T-helper 1 cell treated with Interleukin-12 subunit alpha and Interleukin-12 subunit beta and Interleukin-4 antibody, amounts not matched to agents 30 μg/mL and 1 μg/mL, for 36 hours (primary cell): ENCODE data around the gene MYO7B.

Source experiments
- H3K27ac Mint-ChIP-seq: one replicate; pipeline ENCODE4 v1.8.0; 2021; ENCODE audit warnings: mild to moderate bottlenecking, mixed read lengths
- H3K27me3 Mint-ChIP-seq: one replicate; pipeline ENCODE4 v1.8.0; 2021; ENCODE audit warnings: low read depth, mixed read lengths
- H3K36me3 Mint-ChIP-seq: one replicate; pipeline ENCODE4 v1.8.0; 2021; ENCODE audit warnings: low read depth, mixed read lengths
- H3K4me1 Mint-ChIP-seq: one replicate; pipeline ENCODE4 v1.8.0; 2021; ENCODE audit warnings: low read depth, mixed read lengths
- H3K4me3 Mint-ChIP-seq: one replicate; pipeline ENCODE4 v1.8.0; 2021; ENCODE audit warnings: mild to moderate bottlenecking, moderate library complexity, mixed read lengths
- H3K9me3 Mint-ChIP-seq: one replicate; pipeline ENCODE4 v1.8.0; 2021; ENCODE audit warnings: mixed read lengths

MYO7B gene

DNA sequence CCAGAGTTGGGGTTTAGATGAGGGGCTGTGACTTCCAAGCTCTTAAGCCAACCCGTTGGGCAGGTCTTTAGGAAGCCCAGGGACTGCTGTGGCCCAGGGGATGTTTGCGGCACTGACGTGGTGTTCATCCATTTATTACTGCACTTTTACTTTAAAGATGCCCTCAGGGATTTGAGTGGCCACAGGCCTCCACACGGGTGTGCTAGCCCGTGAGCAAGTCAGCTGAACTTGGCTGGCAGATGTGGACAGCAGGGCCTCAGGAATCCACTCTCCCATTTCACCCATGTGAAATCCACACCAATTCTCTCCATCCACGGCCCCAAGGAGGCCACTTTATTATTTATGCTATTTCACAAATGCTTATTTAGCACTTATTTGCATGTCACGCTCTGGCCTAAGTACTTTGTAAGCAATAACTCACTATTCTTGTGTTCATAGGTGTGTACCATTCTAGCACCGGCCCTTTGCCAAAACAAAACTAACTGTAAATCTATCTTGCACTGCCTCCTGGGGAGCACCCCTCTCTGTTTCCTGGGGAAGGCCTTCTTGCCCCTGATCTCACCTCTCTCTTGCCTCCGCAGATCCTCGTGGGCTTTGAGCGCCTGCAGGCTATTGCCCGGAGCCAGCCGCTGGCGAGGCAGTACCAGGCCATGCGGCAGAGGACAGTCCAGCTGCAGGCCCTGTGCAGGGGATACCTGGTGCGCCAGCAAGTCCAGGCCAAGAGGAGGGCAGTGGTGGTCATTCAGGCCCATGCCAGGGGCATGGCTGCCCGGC, 71.3 kb downstream of the MYO7B start:
- Mint-ChIP-seq H3K4me3 (no peak overlapping the region), H3K4me1 (peaks cover 6% of the 10 kb centered on the region)

DNA sequence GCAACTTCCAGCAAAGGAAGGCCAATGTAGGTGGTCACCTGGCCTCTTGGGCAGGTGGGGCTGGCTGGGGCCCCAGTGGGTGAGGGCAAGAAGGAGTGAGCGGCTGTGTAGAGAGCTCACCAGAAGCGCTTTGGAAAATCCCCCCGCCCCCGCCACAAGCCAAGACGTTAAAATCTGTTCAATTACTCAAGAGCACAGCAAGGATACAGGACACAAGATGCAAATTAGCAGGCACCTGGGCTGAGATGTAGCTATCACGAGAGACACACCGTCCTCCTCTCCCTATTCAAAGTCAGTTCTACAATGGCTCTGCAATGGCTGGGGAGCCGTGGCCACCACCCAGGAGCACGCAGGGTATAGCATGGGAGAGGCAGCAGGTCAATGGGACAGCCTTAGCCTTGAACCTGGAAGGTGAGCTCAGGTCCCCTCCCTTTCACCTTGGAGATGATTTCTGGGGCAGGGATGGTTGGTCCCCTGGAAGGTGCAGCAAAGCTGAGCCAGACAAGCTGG, 72.0 kb downstream of the MYO7B start:
- H3K27me3 Mint-ChIP-seq, result no peaks in the 10 kb centered on the region
- H3K9me3 Mint-ChIP-seq, result peaks cover 6% of the 10 kb centered on the region
- H3K4me3 Mint-ChIP-seq, result no peak overlapping the region
- H3K36me3 Mint-ChIP-seq, result peaks cover 4% of the 10 kb centered on the region
- H3K4me1 Mint-ChIP-seq, result peaks cover 6% of the 10 kb centered on the region
- H3K27ac Mint-ChIP-seq, result no peak overlapping the region

More for the DNA sequence above, 71.3 kb downstream of the MYO7B start:
- H3K9me3 Mint-ChIP-seq, result peaks cover 10% of the 10 kb centered on the region
- H3K27me3 Mint-ChIP-seq, result no peaks in the 10 kb centered on the region
- peaks cover 4% of the 10 kb centered on the region for H3K36me3 Mint-ChIP-seq
- H3K27ac Mint-ChIP-seq, result no peak overlapping the region

DNA sequence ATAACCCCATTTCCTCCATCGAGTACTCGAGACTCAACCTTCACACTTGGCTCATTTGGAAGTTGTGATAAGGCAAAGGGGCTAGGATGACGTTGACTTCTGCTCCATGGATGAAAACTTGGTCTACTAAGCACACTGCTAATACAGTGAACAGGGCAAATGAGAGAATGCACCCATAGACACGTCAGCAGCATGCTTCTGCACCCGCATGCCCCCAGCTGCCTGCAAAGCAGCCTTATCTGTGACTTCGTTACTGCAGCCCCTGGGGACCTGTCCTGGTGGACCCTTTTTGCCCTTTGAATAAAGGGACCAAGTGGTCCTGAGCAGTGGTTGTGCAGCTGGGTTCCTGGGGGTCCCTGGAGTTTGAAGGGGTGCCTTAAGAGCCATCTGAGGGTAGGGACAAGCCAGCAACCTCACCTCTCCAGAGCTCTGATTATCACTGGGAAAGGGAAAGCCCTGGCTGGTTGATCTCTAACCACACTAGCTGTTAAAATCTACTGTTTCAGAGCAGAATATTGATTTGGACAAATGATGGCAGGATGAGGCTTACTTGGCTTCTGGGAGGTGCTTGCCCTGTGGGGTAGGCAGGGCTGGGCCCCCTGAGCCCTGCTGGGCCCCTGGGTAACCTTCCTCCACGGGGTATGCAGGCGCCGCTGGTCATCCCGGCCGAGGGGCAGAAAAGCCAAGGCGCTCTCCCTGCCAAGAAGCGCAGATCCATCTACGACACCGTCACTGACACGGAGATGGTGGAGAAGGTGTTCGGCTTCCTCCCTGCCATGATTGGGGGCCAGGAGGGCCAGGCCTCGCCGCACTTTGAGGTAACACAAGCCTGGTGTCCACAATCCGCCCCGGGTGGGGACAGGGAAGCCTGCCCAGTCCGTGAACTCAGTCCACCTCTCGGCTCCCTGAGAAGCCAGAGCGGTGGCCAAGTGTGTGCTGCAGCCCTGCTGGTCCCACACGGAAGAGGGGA, 72.9 kb downstream of the MYO7B start:
- Mint-ChIP-seq H3K27me3 (no peaks in the 10 kb centered on the region), H3K27ac (no peak overlapping the region), H3K4me1 (peaks cover 6% of the 10 kb centered on the region)

DNA sequence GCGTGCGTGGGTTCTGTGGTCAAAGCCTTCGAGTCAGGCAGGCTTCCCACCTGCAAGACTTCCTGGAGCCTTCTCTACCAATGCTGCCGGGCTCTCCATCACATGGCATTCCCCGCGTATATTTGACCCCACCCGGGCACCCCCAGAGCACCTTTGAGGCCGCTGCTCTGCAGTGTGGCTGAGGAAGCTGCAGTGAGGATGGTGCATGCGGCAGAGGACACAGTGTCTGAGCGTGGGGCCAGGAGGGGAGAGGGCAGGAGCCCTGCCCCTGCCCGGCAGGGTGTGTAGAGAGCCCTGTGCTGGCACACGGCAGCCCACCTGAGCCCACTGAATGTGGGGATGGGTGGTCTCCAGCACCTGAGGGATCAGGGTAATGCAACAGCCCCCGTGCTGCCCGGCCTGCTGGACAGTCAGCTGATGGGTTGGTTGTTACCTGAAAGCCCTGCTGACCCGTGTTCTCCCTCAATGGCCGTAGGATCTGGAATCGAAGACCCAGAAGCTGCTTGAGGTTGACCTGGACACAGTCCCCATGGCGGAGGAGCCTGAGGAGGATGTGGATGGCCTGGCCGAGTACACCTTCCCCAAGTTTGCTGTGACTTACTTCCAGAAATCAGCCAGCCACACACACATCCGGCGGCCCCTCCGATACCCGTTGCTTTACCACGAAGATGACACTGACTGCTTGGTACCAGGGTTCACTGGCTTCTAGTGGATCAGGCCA, 73.7 kb downstream of the MYO7B start:
- H3K36me3 Mint-ChIP-seq, result no peaks in the 10 kb centered on the region
- no peak overlapping the region for H3K4me3 Mint-ChIP-seq
- peaks cover 6% of the 10 kb centered on the region for H3K27me3 Mint-ChIP-seq
- no peak overlapping the region for H3K27ac Mint-ChIP-seq
- H3K9me3 Mint-ChIP-seq, result peaks cover 9% of the 10 kb centered on the region
- peaks cover 4% of the 10 kb centered on the region for H3K4me1 Mint-ChIP-seq

More for the DNA sequence above, 72.9 kb downstream of the MYO7B start:
- Mint-ChIP-seq H3K4me3 (no peak overlapping the region), H3K9me3 (peaks cover 4% of the 10 kb centered on the region), H3K36me3 (no peaks in the 10 kb centered on the region)

DNA sequence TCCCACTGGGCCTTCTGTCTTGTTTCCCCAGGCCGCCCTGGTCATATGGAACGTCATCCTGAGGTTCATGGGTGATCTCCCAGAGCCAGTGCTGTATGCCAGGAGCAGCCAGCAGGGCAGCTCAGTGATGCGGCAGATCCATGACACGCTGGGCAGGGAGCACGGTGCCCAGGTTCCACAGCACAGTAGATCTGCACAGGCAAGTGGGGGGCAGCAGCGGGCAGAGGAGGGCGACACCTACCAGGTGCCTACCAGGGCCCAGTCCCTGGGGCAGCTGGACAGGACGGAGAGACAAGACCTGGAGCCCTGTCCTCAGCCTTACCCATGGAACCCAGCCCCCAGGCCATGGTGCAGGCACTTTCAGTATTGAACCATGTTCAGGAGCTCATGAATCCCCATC, 74.3 kb downstream of the MYO7B start:
- Mint-ChIP-seq H3K27ac (no peak overlapping the region), H3K27me3 (peaks cover 6% of the 10 kb centered on the region), H3K9me3 (peaks cover 9% of the 10 kb centered on the region)

DNA sequence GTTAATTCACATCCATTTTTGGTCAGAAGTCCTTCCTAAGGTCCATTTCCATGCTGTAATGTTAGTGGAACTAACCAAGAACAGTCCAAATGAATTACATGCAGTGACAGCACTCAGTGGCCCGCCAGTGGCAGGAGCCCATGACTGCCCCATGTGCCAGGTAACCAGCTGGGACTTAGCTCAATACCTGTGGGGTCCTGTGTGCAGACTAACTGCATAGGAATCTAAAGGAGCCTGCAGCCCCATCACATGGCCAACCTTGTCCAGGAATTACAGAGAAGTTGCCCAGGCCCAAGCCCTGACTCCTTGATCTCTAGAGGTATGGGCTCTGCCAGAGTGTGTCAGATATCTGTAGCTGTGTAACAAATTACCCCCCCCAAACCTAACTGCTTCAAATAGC, 75.1 kb downstream of the MYO7B start:
- Mint-ChIP-seq H3K36me3 (no peaks in the 10 kb centered on the region), H3K9me3 (peaks cover 9% of the 10 kb centered on the region), H3K27me3 (peaks cover 6% of the 10 kb centered on the region), H3K4me1 (no peaks in the 10 kb centered on the region), H3K27ac (no peak overlapping the region), H3K4me3 (no peak overlapping the region)

More for the DNA sequence above, 74.3 kb downstream of the MYO7B start:
- Mint-ChIP-seq H3K4me3 (no peak overlapping the region), H3K4me1 (no peaks in the 10 kb centered on the region), H3K36me3 (no peaks in the 10 kb centered on the region)

DNA sequence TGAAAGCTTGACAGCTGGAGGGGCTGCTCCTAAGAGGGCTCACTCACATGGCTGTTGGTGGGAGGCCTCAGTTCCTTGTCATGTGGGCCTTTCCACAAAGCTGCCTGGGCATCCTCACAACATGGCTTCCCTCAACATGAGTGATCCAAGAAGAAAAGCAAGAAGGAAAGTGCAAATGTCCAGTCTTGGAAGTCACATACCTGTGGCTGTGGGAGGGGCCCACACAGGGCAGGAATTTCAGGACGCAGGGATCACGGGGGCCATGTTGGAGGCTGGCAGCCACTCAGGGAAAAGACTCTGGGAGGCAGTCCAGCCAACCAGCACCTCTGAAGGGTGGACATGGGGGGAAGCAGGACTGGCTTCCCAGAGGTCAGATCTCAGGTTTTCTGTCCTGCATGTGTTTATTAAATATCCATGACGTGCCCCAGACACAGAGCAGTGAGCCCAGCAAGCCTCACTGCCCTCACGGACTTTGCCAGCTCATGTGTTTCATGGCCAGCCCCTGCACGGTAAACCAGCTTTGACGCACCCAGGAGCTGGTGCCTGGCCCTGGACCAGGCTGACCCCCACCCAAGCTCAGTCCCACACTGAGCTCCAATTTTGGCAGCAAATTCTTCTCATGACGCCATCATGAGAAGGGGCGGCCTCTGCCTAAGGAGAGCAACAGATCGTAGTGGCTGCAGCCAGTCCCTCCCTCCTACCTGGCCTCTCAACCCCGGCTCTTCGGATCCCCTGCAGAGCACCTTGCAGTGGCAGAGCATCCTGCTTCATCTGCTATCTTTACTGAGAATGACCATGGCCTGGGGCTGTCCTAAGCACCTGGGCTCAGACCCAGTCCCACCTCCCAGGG, 75.8 kb downstream of the MYO7B start:
- peaks cover 14% of the 10 kb centered on the region for H3K27me3 Mint-ChIP-seq
- no peak overlapping the region for H3K4me3 Mint-ChIP-seq
- peaks cover 1% of the 10 kb centered on the region for H3K36me3 Mint-ChIP-seq
- peaks cover 7% of the 10 kb centered on the region for H3K4me1 Mint-ChIP-seq
- H3K27ac Mint-ChIP-seq, result no peak overlapping the region
- H3K9me3 Mint-ChIP-seq, result peaks cover 9% of the 10 kb centered on the region

DNA sequence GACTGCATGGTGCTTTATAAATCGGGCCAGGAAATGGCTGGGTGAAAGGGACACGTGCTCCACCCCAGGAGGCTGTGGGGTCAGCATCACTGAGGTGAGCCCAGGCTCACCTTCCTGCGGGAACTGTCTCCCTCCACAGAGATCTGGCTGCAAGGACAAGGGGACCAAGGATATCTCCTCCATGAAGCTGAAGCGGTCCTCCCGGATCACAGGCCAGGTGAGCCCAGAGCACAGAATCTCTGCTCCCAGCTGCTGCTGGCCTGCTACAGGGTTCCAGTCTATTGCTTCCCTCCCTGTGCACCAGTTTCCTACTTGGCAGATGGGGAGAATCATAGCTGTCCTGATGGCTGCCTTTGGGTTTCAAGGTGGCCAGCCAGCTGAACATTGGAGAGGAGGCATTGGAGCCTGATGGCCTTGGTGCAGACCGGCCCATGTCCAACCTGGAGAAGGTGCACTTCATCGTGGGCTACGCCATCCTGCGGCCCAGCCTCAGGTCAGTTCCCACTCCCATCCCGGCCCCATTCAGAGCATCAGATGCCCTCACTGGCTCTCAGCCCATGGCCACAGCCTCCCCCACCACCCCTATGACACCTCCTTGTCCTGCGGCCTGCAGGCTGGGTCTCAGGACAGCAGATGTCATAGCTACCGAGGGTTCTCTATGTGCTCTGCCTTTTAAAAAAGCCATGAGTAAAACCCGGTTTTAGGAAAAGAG, 76.8 kb downstream of the MYO7B start:
- Mint-ChIP-seq H3K4me3 (no peak overlapping the region), H3K27ac (no peak overlapping the region), H3K9me3 (peaks cover 9% of the 10 kb centered on the region), H3K36me3 (peaks cover 1% of the 10 kb centered on the region), H3K4me1 (peaks cover 8% of the 10 kb centered on the region), H3K27me3 (peaks cover 23% of the 10 kb centered on the region)

DNA sequence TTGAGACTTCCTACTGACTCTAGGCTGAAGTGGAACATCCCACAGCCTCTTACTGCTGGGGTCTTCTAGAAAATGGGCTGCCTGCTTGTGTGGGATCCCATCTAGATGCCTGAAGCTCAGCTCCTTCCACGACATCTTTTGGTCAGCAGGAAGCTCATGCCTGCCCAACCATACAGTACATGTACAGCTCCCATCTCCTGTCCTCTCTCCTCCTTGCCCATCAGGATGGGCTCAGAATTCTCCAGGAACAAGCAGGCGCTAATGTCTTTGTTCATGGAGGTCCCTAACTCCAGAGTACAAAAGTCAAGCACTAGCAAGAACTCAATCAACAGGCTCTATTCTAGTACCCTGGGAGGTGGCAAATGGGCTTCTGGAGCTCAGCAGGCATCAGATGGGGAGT, 78.8 kb downstream of the MYO7B start:
- Mint-ChIP-seq H3K27ac (no peak overlapping the region), H3K36me3 (peaks cover 1% of the 10 kb centered on the region), H3K4me1 (peaks cover 10% of the 10 kb centered on the region), H3K27me3 (peaks cover 28% of the 10 kb centered on the region), H3K9me3 (peaks cover 9% of the 10 kb centered on the region), H3K4me3 (no peak overlapping the region)

DNA sequence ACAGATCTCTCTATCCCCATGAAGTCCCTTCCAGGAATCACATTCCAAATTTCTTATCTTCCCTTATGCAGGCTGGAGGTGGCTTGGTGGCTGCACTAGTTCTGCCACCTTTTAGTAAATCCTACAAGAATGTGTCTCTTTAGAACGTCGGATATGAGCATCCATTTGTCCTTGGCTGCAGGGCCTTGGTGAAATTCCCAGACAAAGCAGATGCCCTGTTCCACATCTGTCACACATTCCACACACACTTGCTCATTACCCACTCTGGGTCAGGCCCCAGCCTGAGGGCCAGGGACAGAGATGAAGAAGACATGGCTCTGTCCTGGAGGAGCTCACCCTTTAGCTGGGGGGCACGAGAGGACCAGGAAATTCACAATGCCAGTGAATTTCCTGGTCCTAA, 79.2 kb downstream of the MYO7B start:
- Mint-ChIP-seq H3K4me3 (no peak overlapping the region), H3K4me1 (peaks cover 10% of the 10 kb centered on the region), H3K27ac (no peak overlapping the region), H3K36me3 (peaks cover 1% of the 10 kb centered on the region), H3K27me3 (peaks cover 28% of the 10 kb centered on the region), H3K9me3 (peaks cover 9% of the 10 kb centered on the region)

DNA sequence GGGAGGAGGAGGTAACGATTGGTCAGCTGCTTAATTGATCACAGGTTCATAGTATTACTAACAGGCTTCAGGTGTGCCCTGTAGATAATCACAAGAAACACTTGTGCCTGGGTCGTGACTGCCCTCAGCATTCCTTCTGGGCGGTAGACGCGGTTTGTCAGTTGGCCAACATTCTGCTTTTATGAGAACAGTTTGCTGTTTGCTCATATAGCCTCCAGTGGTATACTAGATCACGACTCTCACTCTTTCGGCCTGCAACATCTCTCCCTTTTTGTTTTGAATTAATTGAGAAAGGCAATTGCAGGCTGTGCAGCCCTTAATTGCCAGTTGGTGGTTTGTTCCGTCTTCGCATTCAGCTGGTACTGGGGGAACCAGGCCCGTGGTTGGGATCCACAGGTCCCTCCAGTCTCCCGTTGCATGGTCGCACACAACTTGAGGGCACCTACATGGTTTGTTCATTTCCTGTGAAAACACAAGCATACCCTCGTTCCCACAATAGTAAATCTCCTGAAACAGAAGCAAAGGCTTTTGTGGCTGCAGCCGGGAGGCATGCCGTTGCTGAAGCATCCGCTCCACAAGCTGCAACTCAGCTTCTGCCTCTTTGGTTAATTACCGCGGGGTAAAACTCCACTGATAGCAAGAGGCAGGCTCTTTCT, 80.2 kb downstream of the MYO7B start:
- Mint-ChIP-seq H3K4me3 (no peak overlapping the region), H3K27me3 (peaks cover 28% of the 10 kb centered on the region), H3K4me1 (peaks cover 10% of the 10 kb centered on the region), H3K27ac (peak overlapping the region; percentile 45), H3K36me3 (peaks cover 1% of the 10 kb centered on the region), H3K9me3 (peaks cover 9% of the 10 kb centered on the region)

DNA sequence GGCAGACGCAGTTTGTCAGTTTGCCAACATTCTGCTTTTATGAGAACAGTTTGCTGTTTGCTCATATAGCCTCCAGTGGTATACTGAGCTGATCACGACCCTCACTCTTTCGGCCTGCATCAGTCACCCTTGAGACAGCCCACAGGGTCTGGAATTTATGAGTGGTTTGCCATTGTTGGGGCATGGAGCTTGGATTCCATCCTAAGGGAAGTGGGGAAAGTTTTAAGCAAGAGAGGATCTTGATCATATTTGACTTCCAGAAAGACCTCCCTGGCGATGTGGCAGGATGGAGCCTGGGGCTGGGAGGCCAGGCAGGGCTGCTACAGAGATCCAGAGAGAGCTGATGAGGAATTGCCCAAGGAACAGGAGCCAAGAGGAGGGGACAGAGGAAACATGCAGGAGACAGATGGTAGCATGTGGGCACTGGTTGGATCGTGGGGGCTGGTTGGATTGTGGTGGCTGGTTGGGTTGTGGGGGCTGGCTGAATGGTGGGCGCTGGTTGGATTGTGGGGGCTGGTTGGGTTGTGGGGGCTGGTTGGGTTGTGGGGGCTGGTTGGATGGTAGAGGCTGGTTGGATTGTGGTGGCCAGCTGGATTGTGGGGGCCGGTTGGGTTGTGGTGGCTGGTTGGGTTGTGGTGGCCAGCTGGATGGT, 83.2 kb downstream of the MYO7B start:
- Mint-ChIP-seq H3K9me3 (peaks cover 4% of the 10 kb centered on the region), H3K36me3 (peaks cover 1% of the 10 kb centered on the region), H3K4me1 (peaks cover 10% of the 10 kb centered on the region), H3K27ac (no peak overlapping the region), H3K27me3 (peaks cover 26% of the 10 kb centered on the region), H3K4me3 (no peak overlapping the region)
